Measurements from ENCODE around the gene FBXL20. TPM values are rescaled to one million over a fixed set of nuclear protein-coding genes. Genes with fewer than 3 reads are reported as not detected.

FBXL20 gene
- total RNA-seq, 1 experiment from 2014 or later: 6.8 TPM

GRCh38 chr17:39218906-39219305 lies 182.5 kb downstream of the FBXL20 start:
- ChIA-PET POLR2A (ENCODE audit: low non-redundant PET) (interaction anchor here (0.6 kb wide), 1 partner anchor 282 kb away, joined by 3 read pairs; no protein-coding TSS in a partner anchor), CTCF (no interaction called here)
- H3K36me3 ChIP-seq (ENCODE audit: insufficient read depth, low read length, poor library complexity, severe bottlenecking): no peaks in the 10 kb centered on the region
- intact Hi-C loops (cut with micrococcal nuclease; ENCODE audit: unreplicated experiment): no loop called here
- no peaks in the 10 kb centered on the region for H3K27me3 ChIP-seq (replicated peaks; ENCODE audit: insufficient read depth, low read depth, low read length, poor library complexity)
- no TSS peak for BruUV-seq (replicated peaks)
- no peaks in the 10 kb centered on the region for H3K4me1 ChIP-seq (ENCODE audit: insufficient read depth, low read length, poor library complexity, severe bottlenecking)
- DNase-seq (ENCODE audit: low spot score): no peak
- H3K4me3 ChIP-seq (ENCODE audit: low read depth, low read length, poor library complexity, severe bottlenecking): no peak overlapping the region
- no peaks in the 10 kb centered on the region for H3K9me3 ChIP-seq (ENCODE audit: low read depth, low read length, poor library complexity, severe bottlenecking)
- H3K27ac ChIP-seq (ENCODE audit: low read depth, low read length, poor library complexity, severe bottlenecking): no peak overlapping the region
- TF ChIP-seq CTCF (conservative IDR thresholded peaks at IDR 0.05; ENCODE audit: low read depth, low read length): no peak
- TF ChIP-seq EZH2 (IDR thresholded peaks at IDR 0.05; ENCODE audit: borderline replicate concordance, low read depth, low read length, poor library complexity, severe bottlenecking): no peak

GRCh38 chr17:39217734-39218369 lies 183.6 kb downstream of the FBXL20 start:
- Histone ChIP-seq H3K27ac (ENCODE audit: low read depth, low read length, poor library complexity, severe bottlenecking) (no peak overlapping the region), H3K9me3 (ENCODE audit: low read depth, low read length, poor library complexity, severe bottlenecking) (no peaks in the 10 kb centered on the region), H3K27me3 (replicated peaks; ENCODE audit: insufficient read depth, low read depth, low read length, poor library complexity) (no peaks in the 10 kb centered on the region), H3K36me3 (ENCODE audit: insufficient read depth, low read length, poor library complexity, severe bottlenecking) (no peaks in the 10 kb centered on the region), H3K4me1 (ENCODE audit: insufficient read depth, low read length, poor library complexity, severe bottlenecking) (no peaks in the 10 kb centered on the region), H3K4me3 (ENCODE audit: low read depth, low read length, poor library complexity, severe bottlenecking) (no peak overlapping the region)
- DNase-seq (ENCODE audit: low spot score): no peak
- no TSS peak for BruUV-seq (replicated peaks)
- ChIA-PET CTCF (interaction anchor here (0.6 kb wide), 2 partner anchors 21 to 90 kb away, joined by 3 read pairs; no protein-coding TSS in a partner anchor), POLR2A (ENCODE audit: low non-redundant PET) (no interaction called here)
- intact Hi-C loops (cut with micrococcal nuclease; ENCODE audit: unreplicated experiment): no loop called here
- TF ChIP-seq EZH2 (IDR thresholded peaks at IDR 0.05; ENCODE audit: borderline replicate concordance, low read depth, low read length, poor library complexity, severe bottlenecking) (no peak), CTCF (conservative IDR thresholded peaks at IDR 0.05; ENCODE audit: low read depth, low read length) (no peak)

- Histone ChIP-seq H3K36me3 (ENCODE audit: insufficient read depth, low read length, poor library complexity, severe bottlenecking) (no peaks in the 10 kb centered on the region), H3K9me3 (ENCODE audit: low read depth, low read length, poor library complexity, severe bottlenecking) (no peaks in the 10 kb centered on the region), H3K4me3 (ENCODE audit: low read depth, low read length, poor library complexity, severe bottlenecking) (no peak overlapping the region), H3K27ac (ENCODE audit: low read depth, low read length, poor library complexity, severe bottlenecking) (no peak overlapping the region), H3K4me1 (ENCODE audit: insufficient read depth, low read length, poor library complexity, severe bottlenecking) (peaks cover 8% of the 10 kb centered on the region), H3K27me3 (replicated peaks; ENCODE audit: insufficient read depth, low read depth, low read length, poor library complexity) (no peaks in the 10 kb centered on the region)
- TF ChIP-seq EZH2 (IDR thresholded peaks at IDR 0.05; ENCODE audit: borderline replicate concordance, low read depth, low read length, poor library complexity, severe bottlenecking) (no peak), CTCF (conservative IDR thresholded peaks at IDR 0.05; ENCODE audit: low read depth, low read length) (no peak)
- intact Hi-C loops (cut with micrococcal nuclease; ENCODE audit: unreplicated experiment): no loop called here
- DNase-seq (ENCODE audit: low spot score): no peak
- ChIA-PET POLR2A (ENCODE audit: low non-redundant PET) (no interaction called here), CTCF (no interaction called here)
- no TSS peak for BruUV-seq (replicated peaks)
Observed at GRCh38 chr17:39213852-39214251, 187.6 kb downstream of the FBXL20 start.

Data from A673 (cell line).